PC-9 (cell line): Measurements from ENCODE around the gene CDX2.

Source experiments
- EZH2 ChIP-seq: fragments of 200-600 bp; sonication (generic); IDR thresholded peaks from 2 replicates; pipeline ENCODE4 v1.8.0; 2017; ENCODE audit warnings: antibody characterized with exemption, low read depth
- TF ChIP-seq, protein P1 (sequence below): fragments of 200-600 bp; sonication (generic); conservative IDR thresholded peaks from 2 replicates; pipeline ENCODE4 v1.6.1; 2017; ENCODE audit warnings: mixed run types, antibody characterized with exemption, mild to moderate bottlenecking, moderate library complexity

DNA sequence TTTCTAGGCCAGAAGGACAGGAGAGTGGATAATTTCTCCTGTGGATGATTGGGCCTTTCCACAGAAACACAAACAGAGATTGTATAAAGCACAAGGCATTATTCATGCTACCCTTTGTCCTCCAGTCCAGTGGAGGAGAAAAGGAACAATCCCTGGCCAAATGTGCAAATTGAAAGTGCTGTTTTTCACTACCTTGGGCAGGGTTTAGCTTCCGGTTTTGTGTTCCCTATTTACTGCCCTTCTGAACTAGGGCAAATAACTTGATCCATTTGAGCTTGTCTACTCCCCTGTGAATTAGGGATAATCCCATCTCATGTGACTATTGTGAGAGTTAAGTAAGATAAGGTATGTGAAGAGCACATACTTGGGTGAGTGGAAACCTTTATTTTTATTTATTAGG lies 36.0 kb downstream of the CDX2 start:
- TF ChIP-seq, protein P1, sequence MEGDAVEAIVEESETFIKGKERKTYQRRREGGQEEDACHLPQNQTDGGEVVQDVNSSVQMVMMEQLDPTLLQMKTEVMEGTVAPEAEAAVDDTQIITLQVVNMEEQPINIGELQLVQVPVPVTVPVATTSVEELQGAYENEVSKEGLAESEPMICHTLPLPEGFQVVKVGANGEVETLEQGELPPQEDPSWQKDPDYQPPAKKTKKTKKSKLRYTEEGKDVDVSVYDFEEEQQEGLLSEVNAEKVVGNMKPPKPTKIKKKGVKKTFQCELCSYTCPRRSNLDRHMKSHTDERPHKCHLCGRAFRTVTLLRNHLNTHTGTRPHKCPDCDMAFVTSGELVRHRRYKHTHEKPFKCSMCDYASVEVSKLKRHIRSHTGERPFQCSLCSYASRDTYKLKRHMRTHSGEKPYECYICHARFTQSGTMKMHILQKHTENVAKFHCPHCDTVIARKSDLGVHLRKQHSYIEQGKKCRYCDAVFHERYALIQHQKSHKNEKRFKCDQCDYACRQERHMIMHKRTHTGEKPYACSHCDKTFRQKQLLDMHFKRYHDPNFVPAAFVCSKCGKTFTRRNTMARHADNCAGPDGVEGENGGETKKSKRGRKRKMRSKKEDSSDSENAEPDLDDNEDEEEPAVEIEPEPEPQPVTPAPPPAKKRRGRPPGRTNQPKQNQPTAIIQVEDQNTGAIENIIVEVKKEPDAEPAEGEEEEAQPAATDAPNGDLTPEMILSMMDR: no peak
- TF ChIP-seq EZH2: no peak
